ENCODE data around the gene MDM1. TPM values are rescaled to one million over a fixed set of nuclear protein-coding genes. Genes with fewer than 3 reads are reported as not detected.

Gene MDM1
- 100 to 1,000 TPM in 1 of 4 donors, 10 to 100 TPM in 3; 73.3 to 113 (median 89.9) TPM for total RNA-seq
- 1 to 10 TPM; 4.2 to 8.0 (median 5.4) TPM for polyA plus RNA-seq

- H3K4me3 ChIP-seq, result peak within 1 kb of the TSS; percentile 67 to 96 (median 82)
- no peak for TF ChIP-seq POLR2A (IDR thresholded peaks at IDR 0.05)
- TF ChIP-seq CTCF (IDR thresholded peaks at IDR 0.05), result no peak
- TF ChIP-seq EP300 (IDR thresholded peaks at IDR 0.05), result no peak
- TF ChIP-seq POLR2AphosphoS5 (IDR thresholded peaks at IDR 0.05), result peak; percentile 55 to 74 (median 72)
- H3K36me3 ChIP-seq, result peaks cover 0 to 18% (median 0%) of the 10 kb centered on the region in 4 donors
- peak; percentile 99 for DNase-seq
- intact Hi-C loops (cut with DNase I), result loop anchor here (10.0 kb wide), 1 partner anchor 283 kb away; the partner anchor contains the start of gene RAP1B
- H3K27ac ChIP-seq, result peak within 1 kb of the TSS; percentile 79 to 90 (median 84)
- no peaks in the 10 kb centered on the region for H3K27me3 ChIP-seq
- H3K4me1 ChIP-seq, result peaks cover 0 to 80% (median 69%) of the 10 kb centered on the region in 4 donors
- 0% methylated on average over 59 of the region's 59 CpGs for WGBS, 2 donors
- H3K9me3 ChIP-seq, result no peaks in the 10 kb centered on the region
Measured at GRCh38 chr12:68331869-68332727, at the start of gene MDM1. Gene MDM1, minus strand, starts transcription at chr12:68332362. Its CDS starts 117 bp downstream, at chr12:68332245.

- Histone ChIP-seq H3K27ac (no peak overlapping the region), H3K4me3 (no peak overlapping the region), H3K9me3 (no peaks in the 10 kb centered on the region), H3K36me3 (no peaks in the 10 kb centered on the region), H3K4me1 (peaks cover 0 to 16% (median 9%) of the 10 kb centered on the region in 4 donors), H3K27me3 (no peaks in the 10 kb centered on the region)
- intact Hi-C loops (cut with DNase I), result no loop called here
- WGBS, 2 donors, result 66 to 72% methylated on average over 6 of the region's 6 CpGs
- TF ChIP-seq CTCF (IDR thresholded peaks at IDR 0.05) (no peak), EP300 (IDR thresholded peaks at IDR 0.05) (no peak), POLR2A (IDR thresholded peaks at IDR 0.05) (no peak), POLR2AphosphoS5 (IDR thresholded peaks at IDR 0.05) (no peak)
- DNase-seq, result no peak
Measured at GRCh38 chr12:68381476-68382219, 49.5 kb upstream of the MDM1 start.

- Histone ChIP-seq H3K4me3 (no peak overlapping the region), H3K27me3 (no peaks in the 10 kb centered on the region), H3K4me1 (peaks cover 0 to 16% (median 9%) of the 10 kb centered on the region in 4 donors), H3K9me3 (no peaks in the 10 kb centered on the region), H3K36me3 (no peaks in the 10 kb centered on the region), H3K27ac (peak overlapping the region in 1 of 4 donors; percentile 2)
- intact Hi-C loops (cut with DNase I), result no loop called here
- DNase-seq, result no peak
- no peak for TF ChIP-seq POLR2A (IDR thresholded peaks at IDR 0.05)
- no peak for TF ChIP-seq CTCF (IDR thresholded peaks at IDR 0.05)
- no peak for TF ChIP-seq EP300 (IDR thresholded peaks at IDR 0.05)
- no peak for TF ChIP-seq POLR2AphosphoS5 (IDR thresholded peaks at IDR 0.05)
- 32 to 52% methylated on average over 5 of the region's 5 CpGs for WGBS, 2 donors
Measured at GRCh38 chr12:68378872-68379606, 46.9 kb upstream of the MDM1 start.

GRCh38 chr12:68377881-68378280 lies 45.7 kb upstream of the MDM1 start:
- Histone ChIP-seq H3K4me1 (peaks cover 0 to 16% (median 9%) of the 10 kb centered on the region in 4 donors), H3K27me3 (no peaks in the 10 kb centered on the region), H3K9me3 (no peaks in the 10 kb centered on the region), H3K4me3 (no peak overlapping the region), H3K27ac (no peak overlapping the region), H3K36me3 (no peaks in the 10 kb centered on the region)
- WGBS, 2 donors, result 86 to 91% methylated on average over 3 of the region's 3 CpGs
- intact Hi-C loops (cut with DNase I), result no loop called here
- TF ChIP-seq POLR2AphosphoS5 (IDR thresholded peaks at IDR 0.05) (no peak), EP300 (IDR thresholded peaks at IDR 0.05) (no peak), POLR2A (IDR thresholded peaks at IDR 0.05) (no peak), CTCF (IDR thresholded peaks at IDR 0.05) (no peak)
- DNase-seq, result no peak
